ENCODE data around the gene OGA.

OGA gene

GRCh38 chr10:101781984-101782810 is 36.0 kb downstream of the OGA start:
- Histone ChIP-seq H3K4me1 (ENCODE audit: control insufficient read depth, insufficient read depth, low read length) (peaks cover 34% of the 10 kb centered on the region), H3K27ac (ENCODE audit: insufficient read depth, low read depth, low read length, poor library complexity, severe bottlenecking) (no peak overlapping the region), H3K9me3 (ENCODE audit: control insufficient read depth, low read length) (no peaks in the 10 kb centered on the region), H3K4me3 (ENCODE audit: insufficient read depth, low read depth, low read length) (peak overlapping the region; percentile 89), H3K27me3 (ENCODE audit: control insufficient read depth, insufficient read depth, low read length, poor library complexity, severe bottlenecking) (peaks cover 33% of the 10 kb centered on the region), H3K36me3 (ENCODE audit: control insufficient read depth, insufficient read depth, low read length) (peaks cover 15% of the 10 kb centered on the region)
- WGBS, 2 experiments: 66 to 67% methylated on average over 17 of the region's 17 CpGs

GRCh38 chr10:101781655-101781983 is 36.6 kb downstream of the OGA start:
- Histone ChIP-seq H3K27ac (ENCODE audit: insufficient read depth, low read depth, low read length, poor library complexity, severe bottlenecking) (no peak overlapping the region), H3K4me1 (ENCODE audit: control insufficient read depth, insufficient read depth, low read length) (peaks cover 34% of the 10 kb centered on the region), H3K27me3 (ENCODE audit: control insufficient read depth, insufficient read depth, low read length, poor library complexity, severe bottlenecking) (peaks cover 39% of the 10 kb centered on the region), H3K36me3 (ENCODE audit: control insufficient read depth, insufficient read depth, low read length) (peaks cover 9% of the 10 kb centered on the region), H3K4me3 (ENCODE audit: insufficient read depth, low read depth, low read length) (no peak overlapping the region), H3K9me3 (ENCODE audit: control insufficient read depth, low read length) (no peaks in the 10 kb centered on the region)
- 91 to 92% methylated on average over 7 of the region's 7 CpGs for WGBS, 2 experiments

GRCh38 chr10:101780818-101781654 is 37.2 kb downstream of the OGA start:
- Histone ChIP-seq H3K4me1 (ENCODE audit: control insufficient read depth, insufficient read depth, low read length) (peaks cover 34% of the 10 kb centered on the region), H3K4me3 (ENCODE audit: insufficient read depth, low read depth, low read length) (no peak overlapping the region), H3K36me3 (ENCODE audit: control insufficient read depth, insufficient read depth, low read length) (peaks cover 3% of the 10 kb centered on the region), H3K27me3 (ENCODE audit: control insufficient read depth, insufficient read depth, low read length, poor library complexity, severe bottlenecking) (peaks cover 44% of the 10 kb centered on the region), H3K27ac (ENCODE audit: insufficient read depth, low read depth, low read length, poor library complexity, severe bottlenecking) (no peak overlapping the region), H3K9me3 (ENCODE audit: control insufficient read depth, low read length) (no peaks in the 10 kb centered on the region)
- 44 to 46% methylated on average over 14 of the region's 14 CpGs for WGBS, 2 experiments

GRCh38 chr10:101780187-101780817 is 37.9 kb downstream of the OGA start:
- Histone ChIP-seq H3K36me3 (ENCODE audit: control insufficient read depth, insufficient read depth, low read length) (no peaks in the 10 kb centered on the region), H3K4me3 (ENCODE audit: insufficient read depth, low read depth, low read length) (peak overlapping the region; percentile 3), H3K27me3 (ENCODE audit: control insufficient read depth, insufficient read depth, low read length, poor library complexity, severe bottlenecking) (peaks cover 51% of the 10 kb centered on the region), H3K4me1 (ENCODE audit: control insufficient read depth, insufficient read depth, low read length) (peaks cover 37% of the 10 kb centered on the region), H3K27ac (ENCODE audit: insufficient read depth, low read depth, low read length, poor library complexity, severe bottlenecking) (no peak overlapping the region), H3K9me3 (ENCODE audit: control insufficient read depth, low read length) (no peaks in the 10 kb centered on the region)
- WGBS, 2 experiments: 38 to 40% methylated on average over 17 of the region's 17 CpGs

GRCh38 chr10:101779544-101780186 is 38.6 kb downstream of the OGA start:
- no peak overlapping the region for H3K27ac ChIP-seq (ENCODE audit: insufficient read depth, low read depth, low read length, poor library complexity, severe bottlenecking)
- H3K9me3 ChIP-seq (ENCODE audit: control insufficient read depth, low read length): no peaks in the 10 kb centered on the region
- H3K36me3 ChIP-seq (ENCODE audit: control insufficient read depth, insufficient read depth, low read length): no peaks in the 10 kb centered on the region
- 2 to 3% methylated on average over 51 of the region's 51 CpGs for WGBS, 2 experiments
- peaks cover 57% of the 10 kb centered on the region for H3K27me3 ChIP-seq (ENCODE audit: control insufficient read depth, insufficient read depth, low read length, poor library complexity, severe bottlenecking)
- H3K4me3 ChIP-seq (ENCODE audit: insufficient read depth, low read depth, low read length): peak overlapping the region; percentile 33
- H3K4me1 ChIP-seq (ENCODE audit: control insufficient read depth, insufficient read depth, low read length): peaks cover 43% of the 10 kb centered on the region

- Histone ChIP-seq H3K27ac (ENCODE audit: insufficient read depth, low read depth, low read length, poor library complexity, severe bottlenecking) (no peak overlapping the region), H3K4me1 (ENCODE audit: control insufficient read depth, insufficient read depth, low read length) (peaks cover 50% of the 10 kb centered on the region), H3K27me3 (ENCODE audit: control insufficient read depth, insufficient read depth, low read length, poor library complexity, severe bottlenecking) (peaks cover 64% of the 10 kb centered on the region), H3K9me3 (ENCODE audit: control insufficient read depth, low read length) (no peaks in the 10 kb centered on the region), H3K36me3 (ENCODE audit: control insufficient read depth, insufficient read depth, low read length) (no peaks in the 10 kb centered on the region), H3K4me3 (ENCODE audit: insufficient read depth, low read depth, low read length) (peak overlapping the region; percentile 33)
- WGBS, 2 experiments: 0% methylated on average over 58 of the region's 58 CpGs
These were observed 39.3 kb downstream of the OGA start for GRCh38 chr10:101778781-101779543.

GRCh38 chr10:101778151-101778780 is 40.0 kb downstream of the OGA start:
- peaks cover 71% of the 10 kb centered on the region for H3K27me3 ChIP-seq (ENCODE audit: control insufficient read depth, insufficient read depth, low read length, poor library complexity, severe bottlenecking)

GRCh38 chr10:101777619-101778145 is 40.6 kb downstream of the OGA start:
- Histone ChIP-seq H3K27ac (ENCODE audit: insufficient read depth, low read depth, low read length, poor library complexity, severe bottlenecking) (no peak overlapping the region), H3K4me3 (ENCODE audit: insufficient read depth, low read depth, low read length) (no peak overlapping the region), H3K9me3 (ENCODE audit: control insufficient read depth, low read length) (no peaks in the 10 kb centered on the region), H3K27me3 (ENCODE audit: control insufficient read depth, insufficient read depth, low read length, poor library complexity, severe bottlenecking) (peaks cover 77% of the 10 kb centered on the region), H3K4me1 (ENCODE audit: control insufficient read depth, insufficient read depth, low read length) (peaks cover 60% of the 10 kb centered on the region), H3K36me3 (ENCODE audit: control insufficient read depth, insufficient read depth, low read length) (no peaks in the 10 kb centered on the region)
- 84 to 92% methylated on average over 3 of the region's 3 CpGs for WGBS, 2 experiments

More at GRCh38 chr10:101778151-101778780, 40.0 kb downstream of the OGA start:
- Histone ChIP-seq H3K4me1 (ENCODE audit: control insufficient read depth, insufficient read depth, low read length) (peaks cover 57% of the 10 kb centered on the region), H3K9me3 (ENCODE audit: control insufficient read depth, low read length) (no peaks in the 10 kb centered on the region), H3K36me3 (ENCODE audit: control insufficient read depth, insufficient read depth, low read length) (no peaks in the 10 kb centered on the region), H3K4me3 (ENCODE audit: insufficient read depth, low read depth, low read length) (no peak overlapping the region), H3K27ac (ENCODE audit: insufficient read depth, low read depth, low read length, poor library complexity, severe bottlenecking) (no peak overlapping the region)
- whole genome bisulfite sequencing, 2 experiments: 29 to 30% methylated on average over 12 of the region's 12 CpGs
